ENCODE results near the gene IGFN1. TPM values are rescaled to one million over a fixed set of nuclear protein-coding genes. Genes with fewer than 3 reads are reported as not detected.

IGFN1 gene
- total and polyA plus RNA-seq, 2 of the 4 experiments (the other 2 are of a cell fraction) = 0.05 TPM; not detected in 1

DNA sequence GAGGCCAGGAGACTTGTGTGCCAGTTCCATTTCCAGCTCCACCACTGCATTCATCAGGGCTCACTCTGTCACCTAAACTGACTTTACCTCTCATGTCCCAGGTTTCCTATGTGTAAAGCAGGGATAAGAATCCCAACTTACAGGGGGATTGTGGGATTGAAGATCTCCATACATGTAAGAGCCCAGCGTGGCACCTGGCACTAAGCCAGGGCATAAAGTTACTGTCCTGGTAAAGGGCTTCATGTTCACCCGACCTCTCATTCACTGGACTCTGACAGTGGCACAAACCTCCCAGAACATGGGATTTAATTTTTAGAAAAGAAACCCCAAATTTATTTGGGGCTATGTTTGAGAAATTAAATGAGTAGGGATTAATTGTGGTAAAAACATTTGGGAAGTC lies 8.9 kb upstream of the IGFN1 start:
- ChIA-PET POLR2A (ENCODE audit: unreplicated experiment) (no interaction called here), CTCF (no interaction called here)
- no peak overlapping the region for H2BK120ac ChIP-seq (ENCODE audit: low read depth, low read length)
- peaks cover 7% of the 10 kb centered on the region for H3K9me3 ChIP-seq (ENCODE audit: control insufficient read depth, insufficient read depth, low read length)
- H3K4me2 ChIP-seq (ENCODE audit: low read depth, low read length) = no peak overlapping the region
- no TSS peak for BruUV-seq (replicated peaks)
- dilution Hi-C loops (cut with HindIII; ENCODE audit: low sequenced_read_pairs, unreplicated experiment) = no loop called here
- no peak overlapping the region for H2BK15ac ChIP-seq (ENCODE audit: low read depth, low read length)
- H3K23ac ChIP-seq (ENCODE audit: low read depth, low read length) = no peak overlapping the region
- H3K9ac ChIP-seq (ENCODE audit: low read depth, low read length) = no peak overlapping the region
- H3K36me3 ChIP-seq (ENCODE audit: control insufficient read depth, insufficient read depth, low read length) = no peaks in the 10 kb centered on the region
- peaks cover 5% of the 10 kb centered on the region for H3K4me1 ChIP-seq (ENCODE audit: control insufficient read depth, insufficient read depth, low read length)
- TF ChIP-seq MAZ (IDR thresholded peaks at IDR 0.05; ENCODE audit: borderline replicate concordance, low read depth, low read length) (no peak), RCOR1 (IDR thresholded peaks at IDR 0.05; ENCODE audit: insufficient replicate concordance, low read length) (no peak), SMC3 (IDR thresholded peaks at IDR 0.05; ENCODE audit: low read depth, low read length) (no peak), FOS (IDR thresholded peaks at IDR 0.05; ENCODE audit: low read depth, low read length) (no peak), POLR2A (IDR thresholded peaks at IDR 0.05; ENCODE audit: low read depth, low read length) (no peak), CHD1 (IDR thresholded peaks at IDR 0.05; ENCODE audit: low read depth, low read length) (no peak), BHLHE40 (IDR thresholded peaks at IDR 0.05; ENCODE audit: low read depth, low read length) (no peak), RAD21 (IDR thresholded peaks at IDR 0.05; ENCODE audit: low read length) (no peak)
- TF ChIP-seq, protein P1, sequence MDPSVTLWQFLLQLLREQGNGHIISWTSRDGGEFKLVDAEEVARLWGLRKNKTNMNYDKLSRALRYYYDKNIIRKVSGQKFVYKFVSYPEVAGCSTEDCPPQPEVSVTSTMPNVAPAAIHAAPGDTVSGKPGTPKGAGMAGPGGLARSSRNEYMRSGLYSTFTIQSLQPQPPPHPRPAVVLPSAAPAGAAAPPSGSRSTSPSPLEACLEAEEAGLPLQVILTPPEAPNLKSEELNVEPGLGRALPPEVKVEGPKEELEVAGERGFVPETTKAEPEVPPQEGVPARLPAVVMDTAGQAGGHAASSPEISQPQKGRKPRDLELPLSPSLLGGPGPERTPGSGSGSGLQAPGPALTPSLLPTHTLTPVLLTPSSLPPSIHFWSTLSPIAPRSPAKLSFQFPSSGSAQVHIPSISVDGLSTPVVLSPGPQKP (IDR thresholded peaks at IDR 0.05; ENCODE audit: borderline replicate concordance, low read depth, low read length) = no peak
- TF ChIP-seq, protein P2, sequence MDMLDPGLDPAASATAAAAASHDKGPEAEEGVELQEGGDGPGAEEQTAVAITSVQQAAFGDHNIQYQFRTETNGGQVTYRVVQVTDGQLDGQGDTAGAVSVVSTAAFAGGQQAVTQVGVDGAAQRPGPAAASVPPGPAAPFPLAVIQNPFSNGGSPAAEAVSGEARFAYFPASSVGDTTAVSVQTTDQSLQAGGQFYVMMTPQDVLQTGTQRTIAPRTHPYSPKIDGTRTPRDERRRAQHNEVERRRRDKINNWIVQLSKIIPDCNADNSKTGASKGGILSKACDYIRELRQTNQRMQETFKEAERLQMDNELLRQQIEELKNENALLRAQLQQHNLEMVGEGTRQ (IDR thresholded peaks at IDR 0.05; ENCODE audit: low read depth, low read length) = no peak
- no peak overlapping the region for H4K5ac ChIP-seq (ENCODE audit: low read depth, low read length)
- no peak overlapping the region for H3K18ac ChIP-seq (ENCODE audit: low read depth, low read length)
- in situ Hi-C loops (cut with MboI; ENCODE audit: low sequenced_read_pairs) = no loop called here
- H2AFZ ChIP-seq (replicated peaks; ENCODE audit: low read length, poor library complexity) = no peak overlapping the region
- H3K27ac ChIP-seq (ENCODE audit: insufficient read depth, low read length) = no peak overlapping the region
- H2BK5ac ChIP-seq (ENCODE audit: low read depth, low read length, poor library complexity, severe bottlenecking) = no peak overlapping the region
- DNase-seq (no peak), ATAC-seq (ENCODE audit: low read depth) (no peak)
- no peak overlapping the region for H3K4me3 ChIP-seq (ENCODE audit: insufficient read depth, low read depth, low read length)
- no peak overlapping the region for H2AK9ac ChIP-seq (replicated peaks; ENCODE audit: low read depth, low read length, poor library complexity)
- H2AK5ac ChIP-seq (ENCODE audit: low read depth, low read length) = no peak overlapping the region
- WGBS, 2 experiments (ENCODE audit: extremely low coverage in 2 of 2, insufficient read length in 1 of 2) = no CpG with 5 or more reads among the region's 2 CpGs
- no peak overlapping the region for H3K56ac ChIP-seq (ENCODE audit: extremely low read depth, insufficient read depth, low read length)
- no peaks in the 10 kb centered on the region for H4K20me1 ChIP-seq (ENCODE audit: insufficient read depth, low read length)
- H4K8ac ChIP-seq (ENCODE audit: low read depth in 2 of 2, low read length in 2 of 2) = no peak overlapping the region
- H2BK20ac ChIP-seq (ENCODE audit: low read depth, low read length) = no peak overlapping the region
- H3K9me1 ChIP-seq (ENCODE audit: insufficient read depth, low read length) = peaks cover 10% of the 10 kb centered on the region; the same call in 1 of the 2 replicates
- intact Hi-C loops (cut with micrococcal nuclease) = loop anchor here (10.0 kb wide), 1 partner anchor 97 kb away; no protein-coding TSS in a partner anchor
- no peak overlapping the region for H3K4ac ChIP-seq (ENCODE audit: low read depth, low read length)
- peaks cover 15% of the 10 kb centered on the region for H3K27me3 ChIP-seq (ENCODE audit: control insufficient read depth, insufficient read depth, low read length)
- H3K14ac ChIP-seq (replicated peaks; ENCODE audit: low read depth, low read length) = no peak overlapping the region
- H3K79me1 ChIP-seq (ENCODE audit: low read depth in 1 of 2, low read length in 2 of 2) = no peaks in the 10 kb centered on the region
- H4K91ac ChIP-seq (ENCODE audit: insufficient read depth, low read depth, low read length) = no peak overlapping the region
